Activated CD4-positive, alpha-beta T cell treated with anti-CD3 and anti-CD28 coated beads for 48 hours (primary cell): ENCODE data around the gene RTN4RL1.

Source experiments
- DNase-seq: peaks from one replicate; pipeline ENCODE4 v3.0.0-alpha.2; 2020

RTN4RL1 gene

GRCh38 chr17:1945621-1946020 lies 79.5 kb downstream of the RTN4RL1 start:
- no peak for DNase-seq

DNA sequence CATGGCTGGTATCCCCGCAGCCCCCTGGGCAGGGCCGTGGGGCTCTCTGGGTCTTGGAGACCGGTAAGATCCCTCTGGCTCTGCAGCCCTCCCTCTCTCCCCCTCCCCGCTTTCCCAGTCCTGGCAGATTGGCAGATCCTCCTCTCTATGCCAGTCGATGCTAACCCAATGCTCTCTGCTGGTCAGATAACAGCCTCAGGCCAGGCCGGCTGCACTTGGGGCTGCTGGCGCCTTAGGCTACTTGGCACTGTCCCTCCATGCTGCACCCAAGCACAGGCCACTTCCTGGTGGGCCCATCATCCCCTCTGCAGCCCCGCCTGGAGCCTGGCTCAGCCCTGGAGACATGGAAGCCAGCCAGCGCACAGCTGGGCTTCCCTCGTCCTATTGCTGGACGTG lies 81.7 kb downstream of the RTN4RL1 start:
- no peak for DNase-seq

DNA sequence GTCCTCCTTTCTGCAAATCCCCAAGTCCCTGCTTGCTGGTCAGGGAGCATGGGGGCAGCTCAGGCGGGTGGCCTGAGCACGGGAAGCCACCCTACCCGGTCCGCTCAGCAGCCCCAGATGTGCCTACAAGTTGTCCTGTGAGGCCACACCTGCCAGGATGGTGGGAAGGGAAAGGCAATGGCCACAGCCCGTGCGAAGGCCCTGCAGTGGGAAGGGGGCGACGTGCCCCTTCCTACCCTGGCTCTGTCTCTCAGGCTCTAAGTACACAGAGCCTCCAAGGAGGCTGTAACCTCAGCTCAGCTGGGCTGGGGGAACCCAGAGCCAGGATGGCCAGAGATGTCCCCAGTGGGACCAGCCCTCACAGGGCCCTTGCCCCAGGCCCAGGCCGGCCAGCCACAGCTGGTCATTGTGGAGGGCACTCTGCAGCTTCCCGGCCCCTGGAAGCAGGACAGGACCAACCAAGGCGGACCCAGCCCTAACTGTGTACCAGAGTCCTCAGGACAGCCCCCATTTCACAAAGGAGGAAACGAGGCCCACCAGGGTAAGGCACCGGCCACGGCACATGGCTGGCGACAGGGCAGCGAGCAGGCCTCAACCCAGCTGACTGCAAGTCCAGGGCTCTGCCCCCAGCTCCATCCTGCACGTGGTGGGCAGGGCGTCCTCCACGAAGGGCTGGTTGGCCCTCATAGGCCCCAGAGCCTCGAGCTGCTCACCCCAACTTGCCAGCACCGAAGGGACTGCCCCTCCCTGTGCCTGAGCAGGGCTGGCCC lies 82.3 kb downstream of the RTN4RL1 start:
- no peak for DNase-seq

DNA sequence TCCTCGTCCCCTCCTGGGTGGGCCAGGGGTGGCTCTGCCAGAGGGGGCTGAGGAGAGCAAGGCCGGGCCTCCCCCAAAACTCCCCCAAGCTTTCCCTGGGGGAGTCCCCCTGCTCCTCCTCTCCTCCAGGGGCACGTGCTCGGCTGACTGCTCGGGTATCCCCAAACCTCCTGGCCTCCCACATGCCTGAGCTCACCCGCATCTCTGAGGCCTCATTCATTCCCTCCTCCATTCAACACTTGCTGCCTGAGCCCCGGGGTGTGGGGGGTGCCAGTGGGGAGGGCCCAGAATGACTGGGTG lies 83.1 kb downstream of the RTN4RL1 start:
- DNase-seq: no peak

GRCh38 chr17:1941272-1942065 lies 83.7 kb downstream of the RTN4RL1 start:
- DNase-seq: no peak

GRCh38 chr17:1940810-1941185 lies 84.3 kb downstream of the RTN4RL1 start:
- no peak for DNase-seq

DNA sequence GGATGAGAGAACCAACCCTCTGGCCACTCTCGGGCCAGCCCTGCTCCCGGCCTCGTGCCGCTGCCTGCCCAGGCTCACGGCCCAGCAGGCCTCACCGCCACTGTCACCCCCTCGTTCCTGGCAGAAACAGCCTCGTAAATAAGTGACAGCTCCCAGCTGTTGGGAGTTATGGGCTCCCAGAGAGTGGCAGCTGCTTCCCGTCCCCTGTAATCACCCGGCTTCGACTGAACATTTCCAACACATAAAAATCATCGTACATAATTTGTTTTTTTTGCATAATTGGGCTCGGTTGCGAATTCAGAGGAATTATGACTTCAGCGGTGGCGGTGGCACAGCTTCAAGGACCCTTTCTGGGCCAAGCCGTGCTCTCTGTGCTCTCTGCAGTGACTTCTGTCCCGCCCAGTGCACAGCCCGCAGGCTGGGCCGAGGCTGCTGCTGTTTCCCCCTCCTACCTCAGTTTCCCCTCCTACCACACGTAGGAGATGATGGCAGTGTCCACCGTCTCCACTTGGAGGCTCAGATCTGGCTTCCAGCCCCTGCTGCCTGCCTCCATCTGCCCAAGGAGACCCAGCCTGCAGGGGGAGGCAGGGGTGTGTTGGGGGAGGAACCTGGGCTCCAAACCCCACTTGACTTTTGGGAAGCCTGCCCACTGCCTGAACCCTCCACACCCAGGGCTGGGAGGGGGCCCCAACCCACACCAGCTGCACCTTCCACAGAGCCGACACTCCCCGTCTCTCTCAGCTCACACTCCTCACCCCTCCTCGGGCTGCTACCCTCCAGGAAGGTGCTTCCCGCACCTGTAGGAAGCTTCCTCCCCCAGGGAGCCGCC lies 84.9 kb downstream of the RTN4RL1 start:
- DNase-seq: no peak

DNA sequence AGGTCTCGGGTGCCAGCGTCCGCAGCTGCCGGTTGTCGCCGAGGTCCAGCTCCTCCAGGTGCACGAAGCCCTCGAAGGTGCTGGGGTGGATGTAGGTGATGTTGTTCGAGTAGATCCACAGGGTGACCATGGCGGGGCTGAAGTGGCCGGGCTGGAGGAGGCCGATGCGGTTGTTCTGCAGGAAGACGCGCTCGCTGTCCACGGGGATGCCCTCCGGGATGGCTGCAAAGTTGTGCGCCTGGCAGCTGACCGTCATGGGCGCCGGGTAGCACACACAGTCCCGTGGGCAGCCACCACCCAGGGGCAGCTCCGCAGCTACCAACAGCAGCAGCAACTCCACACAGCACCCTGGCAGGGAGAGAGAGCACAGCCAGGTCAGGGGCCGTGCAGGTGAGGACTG lies 87.7 kb downstream of the RTN4RL1 start:
- DNase-seq: no peak

DNA sequence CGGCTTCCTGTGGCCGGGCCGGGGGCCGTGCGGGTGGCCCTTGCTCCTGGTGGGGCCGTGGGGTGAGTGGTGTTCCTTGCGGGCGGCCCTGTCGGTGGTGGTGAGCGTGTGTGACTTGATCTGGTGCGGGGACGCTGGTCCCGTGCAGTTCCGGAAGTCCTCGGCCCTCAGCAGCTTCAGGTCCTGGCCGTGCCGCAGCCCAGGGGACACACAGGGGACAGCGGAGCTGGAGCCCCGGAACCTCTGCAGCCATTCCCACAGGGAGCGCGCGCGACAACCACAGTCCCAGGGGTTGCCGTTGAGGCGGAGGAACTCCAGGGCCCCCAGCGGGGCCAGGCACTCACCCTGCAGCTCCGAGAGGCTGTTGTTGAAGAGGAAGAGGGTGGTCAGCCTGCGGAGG lies 88.4 kb downstream of the RTN4RL1 start:
- no peak for DNase-seq

GRCh38 chr17:1934901-1935300 lies 90.2 kb downstream of the RTN4RL1 start:
- no peak for DNase-seq

GRCh38 chr17:1933875-1934715 lies 91.0 kb downstream of the RTN4RL1 start:
- DNase-seq: no peak

DNA sequence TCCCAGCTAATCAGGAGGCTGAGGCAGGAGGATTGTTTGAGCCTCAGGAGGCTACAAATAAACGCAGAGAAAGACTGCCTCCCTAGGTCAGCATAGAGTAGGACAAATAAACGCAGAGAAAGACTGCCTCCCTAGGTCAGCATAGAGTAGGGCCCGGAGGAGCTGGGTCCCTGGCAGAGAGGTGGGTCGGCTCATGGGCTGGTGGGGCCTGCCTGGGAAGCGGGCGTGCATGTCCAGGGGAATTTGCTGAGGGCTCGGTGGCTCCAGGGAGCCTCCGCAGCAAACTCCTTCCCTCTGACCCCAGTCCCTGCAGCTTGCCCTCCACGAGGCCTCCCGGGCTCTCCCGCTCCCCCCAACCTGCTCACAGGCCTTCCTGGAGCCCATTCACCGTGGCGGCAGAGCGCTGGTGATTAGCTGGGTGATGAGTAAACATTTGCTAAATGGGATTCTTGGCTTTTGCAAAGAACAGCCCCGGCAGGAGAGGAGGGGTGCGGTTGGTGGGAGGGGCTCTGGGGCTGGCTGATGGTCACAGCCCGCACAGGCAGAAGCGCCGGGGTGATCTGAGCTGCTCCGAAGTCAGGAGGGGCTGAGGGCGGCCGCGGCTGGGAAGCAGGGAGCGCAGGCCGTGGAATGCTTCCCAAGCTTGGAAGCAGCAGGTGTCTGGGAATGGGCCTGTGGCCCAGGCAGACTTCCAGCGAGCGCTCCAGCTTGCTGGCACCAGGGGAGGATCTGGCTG lies 93.1 kb downstream of the RTN4RL1 start:
- DNase-seq: no peak

- DNase-seq: no peak
These were observed 94.8 kb downstream of the RTN4RL1 start for GRCh38 chr17:1930337-1930645.

GRCh38 chr17:1928976-1929375 lies 96.2 kb downstream of the RTN4RL1 start:
- DNase-seq: no peak

DNA sequence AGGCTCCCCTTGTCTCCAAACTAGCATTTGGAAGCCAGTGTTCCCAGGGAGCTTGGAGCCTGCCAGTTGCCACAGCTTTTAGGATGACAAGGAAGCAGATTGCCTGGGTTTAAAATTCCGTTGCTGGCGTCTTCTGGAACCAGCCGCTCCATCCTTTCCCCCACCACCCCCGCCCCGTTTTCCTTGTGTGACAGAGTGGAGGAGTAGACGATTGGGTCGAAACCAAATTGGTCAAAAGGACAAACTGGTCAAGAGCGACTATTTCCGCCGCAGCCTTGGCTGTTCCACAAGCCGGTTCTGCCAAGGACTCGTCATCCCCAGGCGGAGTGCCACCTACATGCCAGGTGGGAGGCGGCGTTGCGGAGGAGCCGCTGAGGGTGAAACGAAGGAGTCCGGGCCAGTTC lies 104.2 kb downstream of the RTN4RL1 start:
- no peak for DNase-seq

GRCh38 chr17:1919201-1919600 lies 105.9 kb downstream of the RTN4RL1 start:
- no peak for DNase-seq

- no peak for DNase-seq
These were observed 106.6 kb downstream of the RTN4RL1 start for GRCh38 chr17:1918346-1919162.

DNA sequence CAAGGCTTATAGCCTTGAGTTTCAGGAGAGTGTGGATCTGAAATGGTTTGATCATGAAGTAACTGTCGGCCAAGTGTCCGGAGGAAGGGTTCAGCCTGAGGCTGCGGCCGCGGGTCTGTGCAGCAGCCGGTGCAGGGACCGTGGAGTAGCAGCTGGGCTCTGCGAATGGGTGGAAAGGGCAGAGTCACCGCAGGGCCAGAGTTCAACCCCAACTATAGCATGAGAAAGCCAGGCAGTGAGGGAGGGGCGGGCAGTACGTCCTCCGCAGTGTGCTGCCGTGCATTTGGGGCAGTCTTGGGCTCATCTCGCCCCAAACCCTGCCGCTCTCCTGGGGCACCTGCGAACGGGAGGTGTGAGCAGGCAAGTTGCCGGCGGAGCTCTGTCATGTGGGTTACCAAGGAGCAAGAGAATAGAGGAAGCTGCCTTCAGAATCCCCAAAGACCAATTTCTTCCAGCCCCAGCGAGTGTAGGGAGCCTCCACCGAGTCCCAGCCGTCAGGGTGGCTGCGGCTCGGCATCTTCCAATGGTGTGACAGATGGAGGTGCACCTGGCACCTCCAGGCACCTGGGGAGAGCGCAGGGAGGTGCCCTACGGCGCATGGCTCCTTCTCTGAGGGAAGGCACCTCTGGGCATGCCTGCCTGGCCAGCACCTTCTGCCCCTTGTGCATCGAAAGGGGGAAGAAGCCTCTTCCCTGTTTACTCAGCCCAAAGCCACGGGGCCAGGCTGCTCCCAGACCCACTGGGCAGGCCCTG lies 108.0 kb downstream of the RTN4RL1 start:
- no peak for DNase-seq

DNA sequence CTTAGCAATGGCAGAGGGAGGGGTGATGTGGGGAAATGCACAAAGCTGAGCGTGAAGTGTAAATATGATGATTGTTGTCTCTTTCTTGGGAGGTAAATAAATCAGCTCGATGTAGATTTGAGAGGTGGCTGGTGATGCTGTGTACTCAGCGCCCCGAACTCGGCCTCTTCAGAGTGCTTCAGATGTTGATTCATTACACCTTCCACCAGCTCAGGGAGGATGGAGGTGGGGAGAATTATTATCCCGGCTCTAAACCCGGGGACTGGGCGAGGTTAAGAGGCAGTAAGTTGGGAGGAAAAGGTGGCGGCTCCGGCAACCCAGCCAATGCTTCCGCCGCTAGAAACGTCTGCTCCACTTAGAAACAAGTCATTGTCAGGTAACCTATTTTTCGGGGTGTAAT lies 108.8 kb downstream of the RTN4RL1 start:
- no peak for DNase-seq

DNA sequence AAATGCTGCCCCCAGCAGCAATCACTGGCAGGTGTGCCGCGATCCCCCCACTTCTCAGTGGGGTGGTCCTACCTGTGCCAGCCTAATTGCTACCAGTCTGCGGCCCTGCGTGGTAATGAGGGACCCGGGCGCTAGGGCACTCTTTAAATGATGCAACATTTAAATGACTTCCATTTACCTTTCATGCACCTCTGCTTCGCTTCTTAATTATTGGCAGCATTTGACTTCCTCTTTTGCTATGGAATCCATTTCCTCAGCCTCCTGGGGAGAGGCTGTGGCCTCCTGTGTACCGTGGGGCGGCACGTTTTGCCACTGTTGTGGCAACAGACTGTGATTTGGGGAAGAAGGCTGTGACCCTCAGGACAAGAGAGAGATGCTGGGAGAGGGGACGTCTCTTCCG lies 109.2 kb downstream of the RTN4RL1 start:
- no peak for DNase-seq

DNA sequence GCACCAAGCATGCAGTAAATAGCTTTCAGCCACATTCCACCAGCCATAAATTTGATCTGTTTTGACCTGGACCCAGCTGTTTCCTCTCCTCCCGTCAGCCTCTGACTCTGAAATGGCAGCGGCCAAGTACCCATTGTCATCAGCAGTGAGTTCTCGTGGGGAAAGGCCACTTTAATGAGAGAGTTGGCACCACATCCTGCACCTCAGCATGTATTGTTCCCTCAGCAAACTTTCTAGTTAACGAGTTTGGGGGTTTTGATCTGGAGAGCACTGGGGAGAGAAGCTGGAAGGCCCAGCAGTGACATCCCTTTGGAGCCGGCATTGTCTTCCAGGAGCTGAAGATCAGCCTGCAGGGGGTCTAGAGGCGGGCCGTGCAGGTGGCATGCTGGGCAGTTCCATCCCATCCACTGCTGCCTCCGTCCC lies 110.5 kb downstream of the RTN4RL1 start:
- DNase-seq: no peak
